Caco-2 (cell line): ENCODE measurements around the gene ATP6V1F. TPM values are rescaled to one million over a fixed set of nuclear protein-coding genes. Genes with fewer than 3 reads are reported as not detected.

ENCODE experiments used
- BruUV-seq: library from RNA; stranded (reverse); fragments of 400-500 nt; replicated peaks from 2 replicates; lab custom pipeline; 2021; lab: Mats Ljungman, UMichigan
- CTCF ChIA-PET: fragments of 300-600 bp; sonication (Branson Sonifier 250); formaldehyde crosslinking; loops from one replicate; lab custom pipeline; 2022; ENCODE audit warnings: antibody characterized with exemption; lab: Charles Lee
- POLR2A ChIA-PET: fragments of 300-600 bp; sonication (Branson Sonifier 250); formaldehyde crosslinking; loops from one replicate; lab custom pipeline; 2022; ENCODE audit warnings: antibody characterized with exemption; lab: Charles Lee
- DNase-seq, 2 experiments: peaks; one replicate each; pipeline versions ENCODE4 v3.0.0 to v3.0.0-alpha.2; 2020 to 2022
- H3K27me3 ChIP-seq: replicated peaks from 2 replicates; pipeline ENCODE4 v1.6.0; 2011; ENCODE audit warnings: low read length; ENCODE audit not compliant: control insufficient read depth, insufficient read depth
- H3K36me3 ChIP-seq: 2 replicates; pipeline ENCODE4 v1.5.1; 2011; ENCODE audit warnings: low read length; ENCODE audit not compliant: control insufficient read depth, insufficient read depth
- H3K4me1 ChIP-seq: fragments of 250-450 bp; sonication (Bioruptor Pico); 2 replicates; pipeline ENCODE4 v1.5.1; 2020; ENCODE audit warnings: mild to moderate bottlenecking
- H3K4me3 ChIP-seq: 2 replicates; pipeline ENCODE4 v1.5.1; 2011; ENCODE audit warnings: low read depth, mild to moderate bottlenecking, control low read depth, low read length
- H3K9me3 ChIP-seq: fragments of 250-450 bp; sonication (Bioruptor Pico); 2 replicates; pipeline ENCODE4 v1.5.1; 2020; ENCODE audit warnings: mild to moderate bottlenecking, moderate library complexity
- H3K27ac Mint-ChIP-seq: one replicate; pipeline ENCODE4 v1.8.0; 2022; ENCODE audit warnings: mixed read lengths; ENCODE audit not compliant: unreplicated experiment
- H3K27me3 Mint-ChIP-seq: one replicate; pipeline ENCODE4 v1.8.0; 2022; ENCODE audit warnings: mixed read lengths; ENCODE audit not compliant: insufficient read depth, unreplicated experiment
- H3K36me3 Mint-ChIP-seq: one replicate; pipeline ENCODE4 v1.8.0; 2022; ENCODE audit warnings: mild to moderate bottlenecking, mixed read lengths; ENCODE audit not compliant: insufficient read depth, unreplicated experiment
- H3K4me1 Mint-ChIP-seq: one replicate; pipeline ENCODE4 v1.8.0; 2022; ENCODE audit warnings: low read depth, mixed read lengths; ENCODE audit not compliant: unreplicated experiment
- H3K4me3 Mint-ChIP-seq: one replicate; pipeline ENCODE4 v1.8.0; 2022; ENCODE audit warnings: mild to moderate bottlenecking, moderate library complexity, mixed read lengths; ENCODE audit not compliant: unreplicated experiment
- H3K9me3 Mint-ChIP-seq: one replicate; pipeline ENCODE4 v1.8.0; 2022; ENCODE audit warnings: mixed read lengths; ENCODE audit not compliant: unreplicated experiment
- intact Hi-C: fragments of 100-400 bp; cut with micrococcal nuclease; formaldehyde crosslinking; loops from one replicate; pipeline ENCODE4 v1.10.0; 2022; ENCODE audit not compliant: unreplicated experiment
- total RNA-seq: library from RNA; stranded (reverse); gene quantifications from 2 replicates; pipeline ENCODE4 v1.2.3, GENCODE V29; 2022
- TF ChIP-seq, protein P1 (sequence below), 2 experiments: fragments of 200-600 bp in 1 of 2; IDR thresholded peaks; 1 replicate in 1 of 2; 2 replicates in 1 of 2; pipeline versions ENCODE4 v1.5.1 to v1.8.0; 2011 to 2022; ENCODE audit warnings: antibody characterized with exemption in 1 of 2, control low read depth in 1 of 2, inconsistent platforms in 1 of 2, low read depth in 1 of 2, low read length in 1 of 2, mild to moderate bottlenecking in 1 of 2, moderate library complexity in 1 of 2; ENCODE audit not compliant: insufficient read depth in 1 of 2, severe bottlenecking in 1 of 2, unreplicated experiment in 1 of 2

The ATP6V1F gene
- total RNA-seq, 1 experiment from 2014 or later = 162 TPM

- H3K27ac Mint-ChIP-seq = no peak overlapping the region
- no peaks in the 10 kb centered on the region for H3K4me1 ChIP-seq
- no peak overlapping the region for H3K4me3 ChIP-seq
- H3K9me3 Mint-ChIP-seq = no peaks in the 10 kb centered on the region
- no peaks in the 10 kb centered on the region for H3K36me3 ChIP-seq
- no peaks in the 10 kb centered on the region for H3K4me1 Mint-ChIP-seq
- H3K27me3 ChIP-seq = no peaks in the 10 kb centered on the region
- CTCF ChIA-PET = interaction anchor here (1.9 kb wide), 1 partner anchor 10 kb away, joined by 6 read pairs; no protein-coding TSS in a partner anchor
- H3K9me3 ChIP-seq = no peaks in the 10 kb centered on the region
- no peak overlapping the region for H3K4me3 Mint-ChIP-seq
- intact Hi-C loops = no loop called here
- POLR2A ChIA-PET = no interaction called here
- TF ChIP-seq, protein P1, sequence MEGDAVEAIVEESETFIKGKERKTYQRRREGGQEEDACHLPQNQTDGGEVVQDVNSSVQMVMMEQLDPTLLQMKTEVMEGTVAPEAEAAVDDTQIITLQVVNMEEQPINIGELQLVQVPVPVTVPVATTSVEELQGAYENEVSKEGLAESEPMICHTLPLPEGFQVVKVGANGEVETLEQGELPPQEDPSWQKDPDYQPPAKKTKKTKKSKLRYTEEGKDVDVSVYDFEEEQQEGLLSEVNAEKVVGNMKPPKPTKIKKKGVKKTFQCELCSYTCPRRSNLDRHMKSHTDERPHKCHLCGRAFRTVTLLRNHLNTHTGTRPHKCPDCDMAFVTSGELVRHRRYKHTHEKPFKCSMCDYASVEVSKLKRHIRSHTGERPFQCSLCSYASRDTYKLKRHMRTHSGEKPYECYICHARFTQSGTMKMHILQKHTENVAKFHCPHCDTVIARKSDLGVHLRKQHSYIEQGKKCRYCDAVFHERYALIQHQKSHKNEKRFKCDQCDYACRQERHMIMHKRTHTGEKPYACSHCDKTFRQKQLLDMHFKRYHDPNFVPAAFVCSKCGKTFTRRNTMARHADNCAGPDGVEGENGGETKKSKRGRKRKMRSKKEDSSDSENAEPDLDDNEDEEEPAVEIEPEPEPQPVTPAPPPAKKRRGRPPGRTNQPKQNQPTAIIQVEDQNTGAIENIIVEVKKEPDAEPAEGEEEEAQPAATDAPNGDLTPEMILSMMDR (IDR thresholded peaks at IDR 0.05; ENCODE audit: insufficient read depth in 1 of 2, low read depth in 1 of 2, low read length in 1 of 2, severe bottlenecking in 1 of 2, unreplicated experiment in 1 of 2) = no peak
- no peak for DNase-seq
- BruUV-seq = no TSS peak
- H3K36me3 Mint-ChIP-seq = peaks cover 62% of the 10 kb centered on the region
- H3K27me3 Mint-ChIP-seq = no peaks in the 10 kb centered on the region
Measured at GRCh38 chr7:128841171-128841690, 21.4 kb upstream of the ATP6V1F start.

GRCh38 chr7:128841921-128842673 lies 20.6 kb upstream of the ATP6V1F start:
- CTCF ChIA-PET = interaction anchor here (0.6 to 1.9 kb wide), 4 partner anchors 9 to 406 kb away, joined by 3 to 6 read pairs (median 4); no protein-coding TSS in a partner anchor

More at GRCh38 chr7:128841921-128842673, 20.6 kb upstream of the ATP6V1F start:
- H3K36me3 Mint-ChIP-seq = peaks cover 62% of the 10 kb centered on the region
- intact Hi-C loops = loop anchor here (1.0 kb wide), 1 partner anchor 38 kb away; no protein-coding TSS in a partner anchor
- H3K27ac Mint-ChIP-seq = no peak overlapping the region
- H3K36me3 ChIP-seq = no peaks in the 10 kb centered on the region
- H3K4me3 Mint-ChIP-seq = no peak overlapping the region
- BruUV-seq = no TSS peak
- TF ChIP-seq, protein P1 (IDR thresholded peaks at IDR 0.05; ENCODE audit: insufficient read depth in 1 of 2, low read depth in 1 of 2, low read length in 1 of 2, severe bottlenecking in 1 of 2, unreplicated experiment in 1 of 2) = peak; percentile 63 to 88
- no peaks in the 10 kb centered on the region for H3K9me3 ChIP-seq
- no peaks in the 10 kb centered on the region for H3K27me3 ChIP-seq
- H3K27me3 Mint-ChIP-seq = no peaks in the 10 kb centered on the region
- no peaks in the 10 kb centered on the region for H3K4me1 Mint-ChIP-seq
- POLR2A ChIA-PET = no interaction called here
- no peaks in the 10 kb centered on the region for H3K9me3 Mint-ChIP-seq
- H3K4me3 ChIP-seq = no peak overlapping the region
- no peaks in the 10 kb centered on the region for H3K4me1 ChIP-seq
- DNase-seq = peak in 1 of 2 experiments; percentile 58
